ENCODE results near the gene MYL5.
A peak's percentile ranks its signal among the peaks of the same experiment; 100 is the strongest.

The MYL5 gene

DNA sequence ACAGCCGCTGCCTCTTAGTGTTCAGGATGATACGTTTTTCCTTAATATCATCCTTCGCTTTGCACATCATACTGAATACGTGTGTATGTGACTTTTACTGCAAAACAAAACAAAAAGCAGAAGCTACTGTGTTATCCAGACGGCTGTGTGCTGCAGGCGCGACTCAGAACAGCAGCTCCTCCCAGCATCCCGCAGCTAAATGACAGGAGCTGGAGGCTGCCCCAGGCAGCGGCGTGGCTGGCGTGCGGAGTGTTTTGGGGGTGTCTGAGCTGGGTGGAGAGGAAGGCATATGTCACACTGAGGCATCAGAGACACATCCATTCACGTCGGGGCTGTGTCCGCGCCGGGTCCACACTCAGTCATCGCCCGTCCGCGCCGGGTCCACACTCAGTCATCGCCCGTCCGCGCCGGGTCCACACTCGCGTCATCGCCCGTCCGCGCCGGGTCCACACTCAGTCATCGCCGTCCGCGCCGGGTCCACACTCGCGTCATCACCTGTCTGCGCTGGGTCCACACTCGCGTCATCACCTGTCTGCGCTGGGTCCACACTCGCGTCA, 47.9 kb downstream of the MYL5 start:
- no peak overlapping the region for H4K8ac ChIP-seq (ENCODE audit: low read depth, low read length)
- peaks cover 0 to 3% of the 10 kb centered on the region in 2 experiments for H3K4me1 ChIP-seq (ENCODE audit: control insufficient read depth in 1 of 2, insufficient read depth in 2 of 2, low read length in 2 of 2)
- no peak overlapping the region for H2BK120ac ChIP-seq (ENCODE audit: insufficient read depth, low read length, poor library complexity)
- no peak overlapping the region for H3K18ac ChIP-seq (ENCODE audit: low read length)
- no peak overlapping the region for H3K23ac ChIP-seq (ENCODE audit: low read length)
- no peak overlapping the region for H3K14ac ChIP-seq (ENCODE audit: low read length)
- H4K12ac ChIP-seq (ENCODE audit: low read depth, low read length): no peak overlapping the region
- H2AK5ac ChIP-seq (ENCODE audit: low read length): no peak overlapping the region
- H3K9me3 ChIP-seq (ENCODE audit: insufficient read depth, low read depth, low read length): peaks cover 8% of the 10 kb centered on the region
- H2BK12ac ChIP-seq (ENCODE audit: low read length): no peak overlapping the region
- peaks cover 34 to 58% of the 10 kb centered on the region in 2 experiments for H3K36me3 ChIP-seq (ENCODE audit: control insufficient read depth in 1 of 2, insufficient read depth in 2 of 2, low read length in 2 of 2)
- no peak overlapping the region for H3K4me2 ChIP-seq (ENCODE audit: low read length)
- no peak overlapping the region for H3K9ac ChIP-seq (ENCODE audit: low read length)
- H2BK5ac ChIP-seq (ENCODE audit: low read depth, low read length, poor library complexity): no peak overlapping the region
- no peak overlapping the region for H3K27ac ChIP-seq (ENCODE audit: low read depth, low read length)
- peaks cover 37% of the 10 kb centered on the region for H3K79me2 ChIP-seq (ENCODE audit: control insufficient read depth, insufficient read depth, low read length, poor library complexity)
- H2AFZ ChIP-seq (ENCODE audit: insufficient read depth, low read length, poor library complexity): no peak overlapping the region
- no peaks in the 10 kb centered on the region for H3K79me1 ChIP-seq (ENCODE audit: low read length)
- no peak overlapping the region for H4K91ac ChIP-seq (ENCODE audit: low read depth, low read length)
- DNase-seq: no peak
- H3K27me3 ChIP-seq (ENCODE audit: insufficient read depth, low read length): no peaks in the 10 kb centered on the region
- peak overlapping the region; percentile 43 for H3K4ac ChIP-seq (ENCODE audit: low read depth, low read length)
- H3K4me3 ChIP-seq (ENCODE audit: low read depth, low read length): no peak overlapping the region
- WGBS (ENCODE audit: extremely low coverage, insufficient coverage, insufficient read length): no CpG with 5 or more reads among the region's 47 CpGs

DNA sequence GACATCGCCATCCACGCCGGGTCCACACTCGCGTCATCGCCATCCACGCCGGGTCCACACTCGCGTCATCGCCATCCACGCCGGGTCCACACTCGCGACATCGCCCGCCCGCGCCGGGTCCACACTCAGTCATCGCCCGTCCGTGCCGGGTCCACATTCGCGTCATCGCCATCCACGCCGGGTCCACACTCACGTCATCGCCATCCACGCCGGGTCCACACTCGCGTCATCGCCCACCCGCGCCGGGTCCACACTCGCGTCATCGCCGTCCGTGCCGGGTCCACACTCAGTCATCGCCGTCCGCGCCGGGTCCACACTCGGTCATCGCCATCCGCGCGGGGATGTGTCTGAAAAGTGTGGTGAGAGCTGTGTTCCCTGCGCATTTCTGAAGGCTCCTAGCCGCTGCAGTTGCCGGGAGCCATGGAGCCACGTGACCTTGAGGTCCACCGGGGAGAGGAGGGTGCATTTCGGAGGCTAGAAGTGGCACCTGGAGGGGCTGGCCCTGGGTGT, 48.6 kb downstream of the MYL5 start:
- Histone ChIP-seq H3K27me3 (ENCODE audit: insufficient read depth, low read length) (no peaks in the 10 kb centered on the region), H3K14ac (ENCODE audit: low read length) (no peak overlapping the region), H2AK5ac (ENCODE audit: low read length) (no peak overlapping the region), H3K4me2 (ENCODE audit: low read length) (no peak overlapping the region), H3K9ac (ENCODE audit: low read length) (no peak overlapping the region), H2BK5ac (ENCODE audit: low read depth, low read length, poor library complexity) (no peak overlapping the region), H4K91ac (ENCODE audit: low read depth, low read length) (no peak overlapping the region), H3K4me3 (ENCODE audit: low read depth, low read length) (no peak overlapping the region), H3K79me1 (ENCODE audit: low read length) (no peaks in the 10 kb centered on the region), H4K12ac (ENCODE audit: low read depth, low read length) (no peak overlapping the region), H2BK120ac (ENCODE audit: insufficient read depth, low read length, poor library complexity) (no peak overlapping the region), H3K4ac (ENCODE audit: low read depth, low read length) (peak overlapping the region; percentile 14), H3K18ac (ENCODE audit: low read length) (no peak overlapping the region), H3K9me3 (ENCODE audit: insufficient read depth, low read depth, low read length) (peaks cover 8% of the 10 kb centered on the region), H4K8ac (ENCODE audit: low read depth, low read length) (no peak overlapping the region), H3K27ac (ENCODE audit: low read depth, low read length) (no peak overlapping the region), H3K4me1 (ENCODE audit: control insufficient read depth in 1 of 2, insufficient read depth in 2 of 2, low read length in 2 of 2) (peaks cover 0 to 3% of the 10 kb centered on the region in 2 experiments), H3K23ac (ENCODE audit: low read length) (no peak overlapping the region), H3K79me2 (ENCODE audit: control insufficient read depth, insufficient read depth, low read length, poor library complexity) (peaks cover 33% of the 10 kb centered on the region), H2AFZ (ENCODE audit: insufficient read depth, low read length, poor library complexity) (no peak overlapping the region), H2BK12ac (ENCODE audit: low read length) (no peak overlapping the region), H3K36me3 (ENCODE audit: control insufficient read depth in 1 of 2, insufficient read depth in 2 of 2, low read length in 2 of 2) (peaks cover 34 to 53% of the 10 kb centered on the region in 2 experiments)
- DNase-seq: no peak
- no CpG with 5 or more reads among the region's 61 CpGs for WGBS (ENCODE audit: extremely low coverage, insufficient coverage, insufficient read length)

DNA sequence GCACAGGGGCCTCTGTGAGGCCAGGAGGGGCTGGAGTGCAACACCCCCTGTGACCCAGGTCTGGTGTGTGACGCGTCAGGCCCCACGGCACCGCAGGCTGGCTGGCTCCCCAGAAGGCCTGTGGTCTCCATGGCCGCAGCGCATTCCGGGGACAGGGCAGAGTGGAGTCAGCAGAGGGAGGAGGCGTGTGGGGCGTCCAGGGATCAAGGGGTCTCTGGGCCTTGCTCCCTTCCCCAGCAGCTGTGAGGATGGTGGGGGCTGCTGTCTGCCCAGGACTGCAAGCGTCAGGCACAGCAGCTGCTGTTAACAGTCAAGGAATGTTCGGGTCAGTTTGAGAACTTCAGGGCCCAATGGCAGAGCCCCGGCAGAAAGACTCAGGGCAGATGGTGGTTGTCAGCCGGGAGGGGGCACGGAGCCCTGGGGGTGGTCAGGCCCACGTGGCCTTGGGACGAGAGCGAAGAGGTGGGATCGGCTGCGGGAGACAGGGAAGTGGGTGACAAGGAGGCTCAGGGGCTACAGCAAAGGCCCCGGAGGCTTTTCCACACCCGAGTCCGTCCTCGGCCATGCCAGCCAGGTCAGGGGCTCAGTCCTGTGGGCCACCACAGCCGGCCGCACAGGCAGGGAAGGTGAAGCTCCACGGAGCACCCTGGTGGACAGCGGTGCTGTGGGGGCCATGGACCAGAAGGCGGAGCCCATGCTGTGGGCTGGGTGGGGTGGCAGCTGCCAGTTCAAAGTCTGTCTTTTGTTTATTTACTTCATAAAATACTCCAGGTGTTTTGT, 49.6 kb downstream of the MYL5 start:
- DNase-seq: no peak
- Histone ChIP-seq H3K79me1 (ENCODE audit: low read length) (no peaks in the 10 kb centered on the region), H3K79me2 (ENCODE audit: control insufficient read depth, insufficient read depth, low read length, poor library complexity) (peaks cover 27% of the 10 kb centered on the region), H3K9me3 (ENCODE audit: insufficient read depth, low read depth, low read length) (peaks cover 8% of the 10 kb centered on the region), H4K91ac (ENCODE audit: low read depth, low read length) (no peak overlapping the region), H2AFZ (ENCODE audit: insufficient read depth, low read length, poor library complexity) (no peak overlapping the region), H3K9ac (ENCODE audit: low read length) (no peak overlapping the region), H2BK5ac (ENCODE audit: low read depth, low read length, poor library complexity) (no peak overlapping the region), H4K12ac (ENCODE audit: low read depth, low read length) (no peak overlapping the region), H3K4me2 (ENCODE audit: low read length) (no peak overlapping the region), H3K14ac (ENCODE audit: low read length) (no peak overlapping the region), H4K8ac (ENCODE audit: low read depth, low read length) (no peak overlapping the region), H3K18ac (ENCODE audit: low read length) (no peak overlapping the region), H2AK5ac (ENCODE audit: low read length) (no peak overlapping the region), H3K27ac (ENCODE audit: low read depth, low read length) (no peak overlapping the region), H2BK12ac (ENCODE audit: low read length) (no peak overlapping the region), H3K23ac (ENCODE audit: low read length) (no peak overlapping the region), H3K4me1 (ENCODE audit: control insufficient read depth in 1 of 2, insufficient read depth in 2 of 2, low read length in 2 of 2) (peaks cover 0 to 3% of the 10 kb centered on the region in 2 experiments), H3K4ac (ENCODE audit: low read depth, low read length) (peak overlapping the region; percentile 14), H3K27me3 (ENCODE audit: insufficient read depth, low read length) (no peaks in the 10 kb centered on the region), H2BK120ac (ENCODE audit: insufficient read depth, low read length, poor library complexity) (no peak overlapping the region), H3K36me3 (ENCODE audit: control insufficient read depth in 1 of 2, insufficient read depth in 2 of 2, low read length in 2 of 2) (peaks cover 34 to 56% of the 10 kb centered on the region in 2 experiments), H3K4me3 (ENCODE audit: low read depth, low read length) (no peak overlapping the region)
- no CpG with 5 or more reads among the region's 28 CpGs for WGBS (ENCODE audit: extremely low coverage, insufficient coverage, insufficient read length)

DNA sequence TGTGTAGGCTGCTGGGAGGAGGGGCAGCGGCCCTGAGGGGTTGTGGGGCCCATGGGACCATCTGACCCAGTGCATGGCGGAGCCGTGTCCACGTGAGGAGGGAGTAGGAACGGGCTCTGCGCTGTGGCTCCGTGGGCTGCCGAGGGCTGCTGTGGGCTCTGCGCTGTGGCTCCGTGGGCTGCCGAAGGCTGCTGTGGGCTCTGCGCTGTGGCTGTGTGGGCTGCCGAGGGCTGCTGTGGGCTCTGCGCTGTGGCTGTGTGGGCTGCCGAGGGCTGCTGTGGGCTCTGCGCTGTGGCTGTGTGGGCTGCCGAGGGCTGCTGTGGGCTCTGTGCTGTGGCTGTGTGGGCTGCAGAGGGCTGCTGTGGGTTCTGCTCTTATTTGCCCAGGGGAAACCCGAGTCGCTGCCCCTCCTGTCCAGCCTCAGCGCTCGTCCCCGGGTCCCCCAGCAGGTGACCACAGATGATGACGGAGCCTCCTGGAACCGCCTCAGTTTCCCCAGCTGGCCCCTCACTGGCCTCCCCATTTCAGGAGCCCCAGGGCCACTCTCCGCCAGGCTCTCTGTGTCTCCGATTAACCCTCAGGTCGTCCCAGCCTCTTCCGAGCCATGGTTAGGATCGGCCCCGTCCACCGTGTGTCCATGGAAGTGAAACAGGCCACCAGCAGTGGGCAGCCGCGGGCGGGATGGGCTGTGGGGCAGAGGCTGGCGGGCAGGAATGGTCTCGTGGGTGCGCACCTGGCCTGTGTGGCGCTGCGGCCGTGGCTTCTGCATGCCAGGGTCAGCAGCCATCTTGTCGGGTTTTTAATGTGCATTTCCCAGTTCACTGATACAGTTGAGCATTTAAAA, 51.3 kb downstream of the MYL5 start:
- Histone ChIP-seq H4K12ac (ENCODE audit: low read depth, low read length) (no peak overlapping the region), H2BK12ac (ENCODE audit: low read length) (no peak overlapping the region), H2BK120ac (ENCODE audit: insufficient read depth, low read length, poor library complexity) (no peak overlapping the region), H3K23ac (ENCODE audit: low read length) (no peak overlapping the region), H3K9me3 (ENCODE audit: insufficient read depth, low read depth, low read length) (peaks cover 6% of the 10 kb centered on the region), H3K79me2 (ENCODE audit: control insufficient read depth, insufficient read depth, low read length, poor library complexity) (peaks cover 25% of the 10 kb centered on the region), H3K4ac (ENCODE audit: low read depth, low read length) (peak overlapping the region; percentile 7), H3K18ac (ENCODE audit: low read length) (no peak overlapping the region), H3K27ac (ENCODE audit: low read depth, low read length) (no peak overlapping the region), H3K4me1 (ENCODE audit: control insufficient read depth in 1 of 2, insufficient read depth in 2 of 2, low read length in 2 of 2) (peaks cover 0 to 3% of the 10 kb centered on the region in 2 experiments), H3K4me2 (ENCODE audit: low read length) (no peak overlapping the region), H3K36me3 (ENCODE audit: control insufficient read depth in 1 of 2, insufficient read depth in 2 of 2, low read length in 2 of 2) (peaks cover 38 to 51% of the 10 kb centered on the region in 2 experiments), H2AFZ (ENCODE audit: insufficient read depth, low read length, poor library complexity) (no peak overlapping the region), H4K91ac (ENCODE audit: low read depth, low read length) (no peak overlapping the region), H3K79me1 (ENCODE audit: low read length) (no peaks in the 10 kb centered on the region), H3K27me3 (ENCODE audit: insufficient read depth, low read length) (no peaks in the 10 kb centered on the region), H2BK5ac (ENCODE audit: low read depth, low read length, poor library complexity) (no peak overlapping the region), H3K9ac (ENCODE audit: low read length) (no peak overlapping the region), H4K8ac (ENCODE audit: low read depth, low read length) (no peak overlapping the region), H2AK5ac (ENCODE audit: low read length) (no peak overlapping the region), H3K14ac (ENCODE audit: low read length) (no peak overlapping the region), H3K4me3 (ENCODE audit: low read depth, low read length) (no peak overlapping the region)
- no CpG with 5 or more reads among the region's 41 CpGs for WGBS (ENCODE audit: extremely low coverage, insufficient coverage, insufficient read length)
- peak in 1 of 2 donors; percentile 46 for DNase-seq

Measured in trophoblast cell (in vitro differentiated cells and primary cell).